LNCaP clone FGC (cell line): Measurements from ENCODE around the gene COX8C.
A peak's percentile ranks its signal among the peaks of the same experiment; 100 is the strongest.

Experiments
- DNase-seq: peaks from one replicate; pipeline ENCODE4 v3.0.0-alpha.2; 2011; ENCODE audit warnings: low read depth
- H3K4me3 ChIP-seq: 2 replicates; pipeline ENCODE4 v1.5.1; 2011; ENCODE audit warnings: mild to moderate bottlenecking, low read depth, low read length, control low read depth
- CTCF ChIP-seq: IDR thresholded peaks from 2 replicates; pipeline ENCODE4 v1.5.1; 2012; ENCODE audit warnings: mild to moderate bottlenecking; ENCODE audit not compliant: control insufficient read depth, insufficient read depth; ENCODE audit errors: extremely low read depth

The COX8C gene

GRCh38 chr14:93346926-93347721, at the start of gene COX8C:
Gene COX8C, plus strand, starts transcription at chr14:93347182. Its CDS starts 87 bp downstream, at chr14:93347269.
- DNase-seq = no peak
- H3K4me3 ChIP-seq = no peak within 1 kb of the TSS
- peak; percentile 27 for TF ChIP-seq CTCF

GRCh38 chr14:93299416-93299815, 47.6 kb upstream of the COX8C start:
- DNase-seq = no peak
- no peak for TF ChIP-seq CTCF
- no peak overlapping the region for H3K4me3 ChIP-seq

- DNase-seq = no peak
- TF ChIP-seq CTCF = no peak
- H3K4me3 ChIP-seq = no peak overlapping the region
These were observed 47.1 kb upstream of the COX8C start for GRCh38 chr14:93299866-93300265.

- DNase-seq = no peak
- no peak for TF ChIP-seq CTCF
These were observed 45.0 kb upstream of the COX8C start for GRCh38 chr14:93301821-93302447.

GRCh38 chr14:93302688-93303581, 44.0 kb upstream of the COX8C start:
- DNase-seq = no peak
- no peak overlapping the region for H3K4me3 ChIP-seq
- TF ChIP-seq CTCF = no peak

More at GRCh38 chr14:93301821-93302447, 45.0 kb upstream of the COX8C start:
- no peak overlapping the region for H3K4me3 ChIP-seq

- no peak overlapping the region for H3K4me3 ChIP-seq
- TF ChIP-seq CTCF = no peak
- no peak for DNase-seq
These were observed 43.3 kb upstream of the COX8C start for GRCh38 chr14:93303659-93304058.
